HCT116 (cell line): Measurements from ENCODE around the gene PATL1. TPM values are rescaled to one million over a fixed set of nuclear protein-coding genes. Genes with fewer than 3 reads are reported as not detected.

Source experiments
- ATAC-seq: fragments of 200-7000 bp; cut with Tn5 transposase; 2 replicates; pipeline ENCODE4 v1.9.1; 2020; ENCODE audit warnings: mild to moderate bottlenecking, moderate library complexity
- BruUV-seq: library from RNA; stranded (reverse); fragments of 400-500 nt; replicated peaks from 2 replicates; lab custom pipeline; 2021; lab: Mats Ljungman, UMichigan
- CTCF ChIA-PET: fragments of 300-600 bp; sonication (Branson Sonifier 250); formaldehyde crosslinking; loops from one replicate; lab custom pipeline; 2021; ENCODE audit warnings: antibody characterized with exemption; lab: Charles Lee
- POLR2A ChIA-PET: fragments of 300-600, 350-600 bp; sonication (Branson Sonifier 250); formaldehyde crosslinking; loops from one replicate; lab custom pipeline; 2021; ENCODE audit warnings: antibody characterized with exemption; lab: Charles Lee
- RAD21 ChIA-PET, 2 experiments: fragments of 300-600 bp; sonication (Branson Sonifier 250); formaldehyde crosslinking; loops; one replicate each; lab custom pipeline; 2023; ENCODE audit warnings: low total read pairs in 2 of 2; ENCODE audit not compliant: uncharacterized antibody in 2 of 2, unreplicated experiment in 2 of 2, low non-redundant PET in 1 of 2; lab: Charles Lee
- DNase-seq: peaks from one replicate; pipeline ENCODE4 v3.0.0-alpha.2; 2010; ENCODE audit warnings: low read depth, low spot score
- H2AFZ ChIP-seq: fragments of 200-600 bp; shearing (Covaris generic), sonication (generic); 2 replicates; pipeline ENCODE4 v1.6.1; 2017; ENCODE audit warnings: low read depth, mixed run types, mixed read lengths, antibody characterized with exemption, low read length; ENCODE audit not compliant: poor library complexity, severe bottlenecking
- H3K27ac ChIP-seq: 2 replicates; pipeline ENCODE4 v1.5.1; 2012; ENCODE audit warnings: low read depth, low read length
- H3K27me3 ChIP-seq: fragments of 200-600 bp; sonication (generic); 2 replicates; pipeline ENCODE4 v1.6.1; 2016; ENCODE audit warnings: mixed run types, low read length, mixed read lengths; ENCODE audit not compliant: insufficient read depth
- H3K36me3 ChIP-seq, 2 experiments: fragments of 200-500 bp in 1 of 2; fragments of 200-600 bp in 1 of 2; sonication (Bioruptor generic) in 1 of 2; sonication (generic) in 1 of 2; 2 replicates each; pipeline versions ENCODE4 v1.5.1 to v1.6.1; 2014 to 2016; ENCODE audit warnings: low read length in 2 of 2, inconsistent platforms in 1 of 2, mixed read lengths in 1 of 2, mixed run types in 1 of 2; ENCODE audit not compliant: insufficient read depth in 2 of 2, control insufficient read depth in 1 of 2
- H3K4me1 ChIP-seq, 2 experiments: fragments of 200-600 bp in 1 of 2; sonication (generic) in 1 of 2; 2 replicates each; pipeline versions ENCODE4 v1.5.1 to v1.6.1; 2012 to 2017; ENCODE audit warnings: low read length in 2 of 2, inconsistent platforms in 1 of 2, mild to moderate bottlenecking in 1 of 2, mixed read lengths in 1 of 2, mixed run types in 1 of 2, moderate library complexity in 1 of 2; ENCODE audit not compliant: insufficient read depth in 2 of 2, control insufficient read depth in 1 of 2
- H3K4me2 ChIP-seq: fragments of 200-600 bp; sonication (generic); 2 replicates; pipeline ENCODE4 v1.6.1; 2017; ENCODE audit warnings: mixed run types, low read length, mixed read lengths
- H3K4me3 ChIP-seq, 2 experiments: fragments of 200-600 bp in 1 of 2; sonication (generic) in 1 of 2; replicated peaks in 1 of 2; 2 replicates each; pipeline ENCODE4 v1.5.1; 2011 to 2016; ENCODE audit warnings: low read length in 2 of 2, control low read depth in 1 of 2, low read depth in 1 of 2, mild to moderate bottlenecking in 1 of 2, mixed read lengths in 1 of 2, mixed run types in 1 of 2
- H3K79me2 ChIP-seq: fragments of 200-600 bp; sonication (generic); 2 replicates; pipeline ENCODE4 v1.6.1; 2017; ENCODE audit warnings: mild to moderate bottlenecking, mixed run types, low read length, moderate library complexity, mixed read lengths; ENCODE audit not compliant: insufficient read depth
- H3K9ac ChIP-seq: fragments of 200-600 bp; sonication (generic); 2 replicates; pipeline ENCODE4 v1.6.1; 2016; ENCODE audit warnings: low read length, mixed read lengths
- H3K9me2 ChIP-seq: fragments of 200-600 bp; sonication (generic), shearing (Covaris generic); 2 replicates; pipeline ENCODE4 v1.6.1; 2017; ENCODE audit warnings: mixed run types, mild to moderate bottlenecking, moderate library complexity; ENCODE audit not compliant: insufficient read depth
- H3K9me3 ChIP-seq, 2 experiments: fragments of 200-500 bp in 1 of 2; fragments of 200-600 bp in 1 of 2; sonication (Bioruptor generic) in 1 of 2; sonication (generic) in 1 of 2; 2 replicates each; pipeline ENCODE4 v1.6.1; 2014 to 2017; ENCODE audit warnings: low read length in 2 of 2, mixed read lengths in 2 of 2, inconsistent platforms in 1 of 2, low read depth in 1 of 2, mild to moderate bottlenecking in 1 of 2, mixed run types in 1 of 2, moderate library complexity in 1 of 2; ENCODE audit not compliant: control insufficient read depth in 1 of 2, insufficient read depth in 1 of 2
- H4K20me1 ChIP-seq: fragments of 200-600 bp; sonication (generic), shearing (Covaris generic); 2 replicates; pipeline ENCODE4 v1.6.1; 2017; ENCODE audit warnings: mixed run types, mild to moderate bottlenecking, moderate library complexity; ENCODE audit not compliant: insufficient read depth
- EGR1 ChIP-seq: IDR thresholded peaks from 2 replicates; pipeline ENCODE4 v1.6.1; 2012; ENCODE audit warnings: low read depth
- ELF1 ChIP-seq: IDR thresholded peaks from 2 replicates; pipeline ENCODE4 v1.6.1; 2012; ENCODE audit warnings: low read depth, borderline replicate concordance
- EZH2 ChIP-seq: fragments of 200-600 bp; sonication (generic); IDR thresholded peaks from 2 replicates; pipeline ENCODE4 v1.6.1; 2017; ENCODE audit warnings: antibody characterized with exemption, mixed run types
- FOSL1 ChIP-seq: IDR thresholded peaks from 2 replicates; pipeline ENCODE4 v1.6.1; 2012; ENCODE audit warnings: low read depth
- JUND ChIP-seq: IDR thresholded peaks from 2 replicates; pipeline ENCODE4 v1.6.1; 2012
- POLR2AphosphoS5 ChIP-seq: IDR thresholded peaks from 2 replicates; pipeline ENCODE4 v1.6.1; 2011; ENCODE audit warnings: mild to moderate bottlenecking, low read depth, low read length, moderate library complexity
- SIN3A ChIP-seq: IDR thresholded peaks from 2 replicates; pipeline ENCODE4 v1.6.1; 2012; ENCODE audit warnings: low read depth
- SP1 ChIP-seq: IDR thresholded peaks from 2 replicates; pipeline ENCODE4 v1.6.1; 2012; ENCODE audit warnings: low read depth
- SRF ChIP-seq: IDR thresholded peaks from 2 replicates; pipeline ENCODE4 v1.6.1; 2012; ENCODE audit warnings: low read depth
- TCF7L2 ChIP-seq: IDR thresholded peaks from 2 replicates; pipeline ENCODE4 v1.7.0; 2011; ENCODE audit warnings: borderline replicate concordance, inconsistent platforms; ENCODE audit not compliant: insufficient read depth, insufficient read length; ENCODE audit errors: extremely low read depth
- YY1 ChIP-seq: IDR thresholded peaks from 2 replicates; pipeline ENCODE4 v1.6.1; 2011; ENCODE audit warnings: low read length, low read depth, moderate library complexity, mild to moderate bottlenecking; ENCODE audit not compliant: insufficient replicate concordance; ENCODE audit errors: extremely low read depth
- ZFX ChIP-seq: fragments of 450-650 bp; IDR thresholded peaks from 2 replicates; pipeline ENCODE4 v1.6.1; 2017
- ZNF274 ChIP-seq: fragments of 200-500 bp; sonication (Bioruptor generic); IDR thresholded peaks from 2 replicates; pipeline ENCODE4 v1.6.1; 2014; ENCODE audit warnings: mild to moderate bottlenecking, low read depth, low read length, inconsistent platforms
- intact Hi-C: fragments of 100-400 bp; cut with micrococcal nuclease; formaldehyde crosslinking; loops from 2 replicates; pipeline ENCODE4 v1.10.0; 2022
- total RNA-seq: library from RNA; stranded (reverse); gene quantifications from one replicate; pipeline ENCODE4 v1.2.1, GENCODE V29; 2021; ENCODE audit not compliant: unreplicated experiment
- TF ChIP-seq, protein P1 (sequence below): IDR thresholded peaks from 2 replicates; pipeline ENCODE4 v1.6.1; 2011; ENCODE audit warnings: mild to moderate bottlenecking, low read length, moderate library complexity; ENCODE audit not compliant: insufficient replicate concordance; ENCODE audit errors: extremely low read depth
- TF ChIP-seq, protein P2 (sequence below), 3 experiments: fragments of 200-600 bp in 1 of 3; sonication (generic) in 1 of 3; IDR thresholded peaks in 2 of 3; conservative IDR thresholded peaks in 1 of 3; 2 replicates each; pipeline ENCODE4 v1.5.1; 2012 to 2017; ENCODE audit warnings: low read depth in 2 of 3, low read length in 2 of 3, antibody characterized with exemption in 1 of 3, borderline replicate concordance in 1 of 3, control low read depth in 1 of 3, mild to moderate bottlenecking in 1 of 3, mixed read lengths in 1 of 3, mixed run types in 1 of 3, moderate library complexity in 1 of 3; ENCODE audit not compliant: insufficient read depth in 1 of 3

The PATL1 gene
- total RNA-seq, 1 experiment from 2014 or later, result 37.6 TPM

DNA sequence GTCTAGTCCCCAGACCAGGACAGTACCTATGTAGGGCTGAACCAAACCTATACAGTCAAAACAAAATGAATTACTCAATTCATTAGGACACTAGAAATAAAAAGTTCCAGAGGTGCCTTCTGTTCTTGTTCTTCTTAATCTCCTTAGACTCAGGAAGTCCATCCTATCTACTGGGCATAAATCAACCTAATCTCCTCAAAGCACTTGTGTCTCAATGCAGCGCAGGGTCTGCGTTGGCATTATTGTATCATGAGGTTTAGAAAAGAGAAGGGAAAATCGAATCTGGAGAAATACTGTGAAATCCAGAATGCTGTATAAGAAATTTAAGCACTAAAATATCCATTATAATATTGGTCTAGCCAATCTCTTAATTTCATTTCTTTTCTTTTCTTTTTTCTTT is 47.2 kb upstream of the PATL1 start:
- Histone ChIP-seq H3K27me3 (no peaks in the 10 kb centered on the region), H3K27ac (no peak overlapping the region)
- ATAC-seq, result no peak

DNA sequence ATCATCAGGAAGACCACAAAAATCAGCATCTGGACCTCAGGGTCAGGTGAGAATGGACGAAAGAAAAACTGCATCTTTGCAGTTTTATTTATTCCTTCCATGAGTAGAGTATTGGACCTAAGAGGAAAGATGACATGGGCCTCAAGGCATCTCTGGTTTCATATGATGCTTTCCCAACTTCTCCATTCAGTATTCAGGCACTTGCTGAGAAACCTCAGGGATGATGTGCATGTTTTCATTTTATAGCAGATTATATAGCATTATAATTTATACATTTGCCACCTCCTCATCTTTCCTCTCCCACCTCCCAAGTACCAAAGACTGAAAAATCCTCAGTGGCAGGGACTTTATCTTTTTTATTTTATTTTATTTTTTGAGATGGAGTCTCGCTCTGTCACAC is 44.9 kb upstream of the PATL1 start, which contains the start of gene OR10V1:
Gene OR10V1, minus strand, starts transcription at position 101 of the 400 bp plus-strand sequence. Its CDS starts 0 bp downstream, at position 101.
- H3K79me2 ChIP-seq, result no peaks in the 10 kb centered on the region
- no peak for ATAC-seq
- intact Hi-C loops, result no loop called here
- no peak within 1 kb of the TSS for H2AFZ ChIP-seq
- no peak within 1 kb of the TSS for H3K4me2 ChIP-seq
- H3K27ac ChIP-seq, result no peak within 1 kb of the TSS
- H3K9ac ChIP-seq, result no peak within 1 kb of the TSS
- CTCF ChIA-PET, result no interaction called here
- H3K4me1 ChIP-seq, result peaks cover 0 to 2% of the 10 kb centered on the region in 2 experiments; a peak in 2 of 4 replicates
- RAD21 ChIA-PET, result no interaction called here
- no peak within 1 kb of the TSS for H3K4me3 ChIP-seq
- H3K36me3 ChIP-seq, result no peaks in the 10 kb centered on the region
- H3K27me3 ChIP-seq, result no peaks in the 10 kb centered on the region
- POLR2A ChIA-PET, result no interaction called here
- no peaks in the 10 kb centered on the region for H3K9me2 ChIP-seq
- DNase-seq, result no peak
- no peaks in the 10 kb centered on the region for H4K20me1 ChIP-seq
- BruUV-seq, result no TSS peak
- H3K9me3 ChIP-seq, result no peaks in the 10 kb centered on the region
- TF ChIP-seq POLR2AphosphoS5 (no peak), FOSL1 (no peak), SRF (no peak), TCF7L2 (no peak), EZH2 (no peak), SP1 (no peak), EGR1 (no peak), ZNF274 (no peak)
- TF ChIP-seq, protein P1, sequence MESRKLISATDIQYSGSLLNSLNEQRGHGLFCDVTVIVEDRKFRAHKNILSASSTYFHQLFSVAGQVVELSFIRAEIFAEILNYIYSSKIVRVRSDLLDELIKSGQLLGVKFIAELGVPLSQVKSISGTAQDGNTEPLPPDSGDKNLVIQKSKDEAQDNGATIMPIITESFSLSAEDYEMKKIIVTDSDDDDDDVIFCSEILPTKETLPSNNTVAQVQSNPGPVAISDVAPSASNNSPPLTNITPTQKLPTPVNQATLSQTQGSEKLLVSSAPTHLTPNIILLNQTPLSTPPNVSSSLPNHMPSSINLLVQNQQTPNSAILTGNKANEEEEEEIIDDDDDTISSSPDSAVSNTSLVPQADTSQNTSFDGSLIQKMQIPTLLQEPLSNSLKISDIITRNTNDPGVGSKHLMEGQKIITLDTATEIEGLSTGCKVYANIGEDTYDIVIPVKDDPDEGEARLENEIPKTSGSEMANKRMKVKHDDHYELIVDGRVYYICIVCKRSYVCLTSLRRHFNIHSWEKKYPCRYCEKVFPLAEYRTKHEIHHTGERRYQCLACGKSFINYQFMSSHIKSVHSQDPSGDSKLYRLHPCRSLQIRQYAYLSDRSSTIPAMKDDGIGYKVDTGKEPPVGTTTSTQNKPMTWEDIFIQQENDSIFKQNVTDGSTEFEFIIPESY, result no peak

More for the DNA sequence above, 47.2 kb upstream of the PATL1 start:
- Histone ChIP-seq H3K4me1 (no peaks in the 10 kb centered on the region), H3K36me3 (no peaks in the 10 kb centered on the region), H3K9me3 (no peaks in the 10 kb centered on the region), H3K9me2 (no peaks in the 10 kb centered on the region), H3K79me2 (no peaks in the 10 kb centered on the region), H3K9ac (no peak overlapping the region), H2AFZ (no peak overlapping the region), H4K20me1 (no peaks in the 10 kb centered on the region), H3K4me3 (no peak overlapping the region), H3K4me2 (no peak overlapping the region)
- TF ChIP-seq POLR2AphosphoS5, result no peak
- TF ChIP-seq TCF7L2, result no peak
- TF ChIP-seq ZFX, result no peak
- no peak for TF ChIP-seq YY1
- no peak for TF ChIP-seq ZNF274
- TF ChIP-seq, protein P2, sequence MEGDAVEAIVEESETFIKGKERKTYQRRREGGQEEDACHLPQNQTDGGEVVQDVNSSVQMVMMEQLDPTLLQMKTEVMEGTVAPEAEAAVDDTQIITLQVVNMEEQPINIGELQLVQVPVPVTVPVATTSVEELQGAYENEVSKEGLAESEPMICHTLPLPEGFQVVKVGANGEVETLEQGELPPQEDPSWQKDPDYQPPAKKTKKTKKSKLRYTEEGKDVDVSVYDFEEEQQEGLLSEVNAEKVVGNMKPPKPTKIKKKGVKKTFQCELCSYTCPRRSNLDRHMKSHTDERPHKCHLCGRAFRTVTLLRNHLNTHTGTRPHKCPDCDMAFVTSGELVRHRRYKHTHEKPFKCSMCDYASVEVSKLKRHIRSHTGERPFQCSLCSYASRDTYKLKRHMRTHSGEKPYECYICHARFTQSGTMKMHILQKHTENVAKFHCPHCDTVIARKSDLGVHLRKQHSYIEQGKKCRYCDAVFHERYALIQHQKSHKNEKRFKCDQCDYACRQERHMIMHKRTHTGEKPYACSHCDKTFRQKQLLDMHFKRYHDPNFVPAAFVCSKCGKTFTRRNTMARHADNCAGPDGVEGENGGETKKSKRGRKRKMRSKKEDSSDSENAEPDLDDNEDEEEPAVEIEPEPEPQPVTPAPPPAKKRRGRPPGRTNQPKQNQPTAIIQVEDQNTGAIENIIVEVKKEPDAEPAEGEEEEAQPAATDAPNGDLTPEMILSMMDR (IDR thresholded peaks at IDR 0.05 in 2 of 3, conservative IDR thresholded peaks at IDR 0.05 in 1 of 3; ENCODE audit: borderline replicate concordance in 1 of 3, insufficient read depth in 1 of 3, low read depth in 2 of 3, low read length in 2 of 3), result no peak
- TF ChIP-seq ELF1, result no peak
- TF ChIP-seq JUND, result no peak
- no peak for TF ChIP-seq SIN3A
- ChIA-PET RAD21 (no interaction called here), POLR2A (no interaction called here), CTCF (no interaction called here)
- intact Hi-C loops, result no loop called here
- BruUV-seq, result no TSS peak
- DNase-seq, result no peak
